SK-N-SH treated with all-trans-retinoic acid at 6 μM for 48 hours (cell line): ENCODE measurements around the gene DEFB125.

Source experiments
- BACH2 ChIP-seq: fragments of 250-450 bp; sonication (Bioruptor Pico); IDR thresholded peaks from 2 replicates; pipeline ENCODE4 v1.9.0; 2021; ENCODE audit warnings: mild to moderate bottlenecking, borderline replicate concordance
- OSR1 ChIP-seq: fragments of 250-450 bp; sonication (Bioruptor Pico); IDR thresholded peaks from 2 replicates; pipeline ENCODE4 v1.8.0; 2022; ENCODE audit warnings: moderate library complexity, mild to moderate bottlenecking, inconsistent platforms
- RARB ChIP-seq: fragments of 250-450 bp; sonication (Bioruptor Pico); IDR thresholded peaks from 2 replicates; pipeline ENCODE4 v1.8.0; 2021; ENCODE audit warnings: mild to moderate bottlenecking, moderate library complexity
- TOX ChIP-seq: fragments of 250-450 bp; sonication (Bioruptor Pico); IDR thresholded peaks from 2 replicates; pipeline ENCODE4 v1.8.0; 2021; ENCODE audit warnings: mild to moderate bottlenecking, moderate library complexity, borderline replicate concordance
- ZC3H10 ChIP-seq: fragments of 250-450 bp; sonication (Bioruptor Pico); IDR thresholded peaks from 2 replicates; pipeline ENCODE4 v1.5.1; 2021; ENCODE audit warnings: mild to moderate bottlenecking, moderate library complexity
- ZFP3 ChIP-seq: fragments of 250-450 bp; sonication (Bioruptor Pico); IDR thresholded peaks from 2 replicates; pipeline ENCODE4 v1.5.0; 2020; ENCODE audit warnings: mild to moderate bottlenecking, moderate library complexity
- ZFP30 ChIP-seq: fragments of 450-650 bp; formaldehyde crosslinking; IDR thresholded peaks from 2 replicates; pipeline ENCODE4 v1.5.0; 2022; ENCODE audit warnings: mild to moderate bottlenecking, moderate library complexity
- ZNF8 ChIP-seq: fragments of 450-650 bp; formaldehyde crosslinking; IDR thresholded peaks from 2 replicates; pipeline ENCODE4 v1.5.0; 2020; ENCODE audit warnings: mild to moderate bottlenecking, moderate library complexity
- TF ChIP-seq, protein P1 (sequence below): fragments of 250-450 bp; sonication (Bioruptor Pico); IDR thresholded peaks from 2 replicates; pipeline ENCODE4 v1.5.0; 2020; ENCODE audit warnings: mild to moderate bottlenecking, moderate library complexity
- TF ChIP-seq, protein P2 (sequence below): fragments of 250-450 bp; sonication (Bioruptor Pico); IDR thresholded peaks from 2 replicates; pipeline ENCODE4 v1.8.0; 2020; ENCODE audit warnings: mild to moderate bottlenecking, moderate library complexity, borderline replicate concordance
- TF ChIP-seq, protein P3 (sequence below): fragments of 250-450 bp; sonication (Bioruptor Pico); IDR thresholded peaks from 2 replicates; pipeline ENCODE4 v1.5.1; 2020; ENCODE audit warnings: low read depth, mild to moderate bottlenecking, moderate library complexity

DNA sequence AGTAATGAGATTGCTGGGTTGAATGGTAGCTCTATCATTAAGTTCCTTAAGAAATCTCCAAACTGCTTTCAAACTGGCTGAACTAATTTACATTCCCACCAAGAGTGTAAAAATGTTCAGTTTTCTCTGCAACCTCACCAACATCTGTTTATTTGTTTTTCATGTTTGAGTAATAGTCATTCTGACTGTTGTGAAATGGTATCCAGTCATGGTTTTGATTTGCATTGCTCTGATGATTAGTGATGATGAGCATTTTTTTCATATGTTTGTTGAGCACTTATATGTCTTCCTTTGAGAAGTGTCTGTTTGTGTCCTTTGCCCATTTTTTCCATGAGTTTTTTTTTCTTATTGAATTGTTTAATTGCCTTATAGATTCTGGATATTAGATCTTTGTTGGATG is 24.9 kb downstream of the DEFB125 start:
- TF ChIP-seq TOX (CRISPR knock-in tag), result no peak
- TF ChIP-seq, protein P1, sequence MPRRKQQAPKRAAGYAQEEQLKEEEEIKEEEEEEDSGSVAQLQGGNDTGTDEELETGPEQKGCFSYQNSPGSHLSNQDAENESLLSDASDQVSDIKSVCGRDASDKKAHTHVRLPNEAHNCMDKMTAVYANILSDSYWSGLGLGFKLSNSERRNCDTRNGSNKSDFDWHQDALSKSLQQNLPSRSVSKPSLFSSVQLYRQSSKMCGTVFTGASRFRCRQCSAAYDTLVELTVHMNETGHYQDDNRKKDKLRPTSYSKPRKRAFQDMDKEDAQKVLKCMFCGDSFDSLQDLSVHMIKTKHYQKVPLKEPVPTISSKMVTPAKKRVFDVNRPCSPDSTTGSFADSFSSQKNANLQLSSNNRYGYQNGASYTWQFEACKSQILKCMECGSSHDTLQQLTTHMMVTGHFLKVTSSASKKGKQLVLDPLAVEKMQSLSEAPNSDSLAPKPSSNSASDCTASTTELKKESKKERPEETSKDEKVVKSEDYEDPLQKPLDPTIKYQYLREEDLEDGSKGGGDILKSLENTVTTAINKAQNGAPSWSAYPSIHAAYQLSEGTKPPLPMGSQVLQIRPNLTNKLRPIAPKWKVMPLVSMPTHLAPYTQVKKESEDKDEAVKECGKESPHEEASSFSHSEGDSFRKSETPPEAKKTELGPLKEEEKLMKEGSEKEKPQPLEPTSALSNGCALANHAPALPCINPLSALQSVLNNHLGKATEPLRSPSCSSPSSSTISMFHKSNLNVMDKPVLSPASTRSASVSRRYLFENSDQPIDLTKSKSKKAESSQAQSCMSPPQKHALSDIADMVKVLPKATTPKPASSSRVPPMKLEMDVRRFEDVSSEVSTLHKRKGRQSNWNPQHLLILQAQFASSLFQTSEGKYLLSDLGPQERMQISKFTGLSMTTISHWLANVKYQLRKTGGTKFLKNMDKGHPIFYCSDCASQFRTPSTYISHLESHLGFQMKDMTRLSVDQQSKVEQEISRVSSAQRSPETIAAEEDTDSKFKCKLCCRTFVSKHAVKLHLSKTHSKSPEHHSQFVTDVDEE (CRISPR knock-in tag), result no peak
- TF ChIP-seq ZNF8 (CRISPR knock-in tag), result no peak
- TF ChIP-seq RARB (CRISPR knock-in tag), result no peak
- TF ChIP-seq BACH2 (CRISPR knock-in tag), result no peak
- TF ChIP-seq, protein P2, sequence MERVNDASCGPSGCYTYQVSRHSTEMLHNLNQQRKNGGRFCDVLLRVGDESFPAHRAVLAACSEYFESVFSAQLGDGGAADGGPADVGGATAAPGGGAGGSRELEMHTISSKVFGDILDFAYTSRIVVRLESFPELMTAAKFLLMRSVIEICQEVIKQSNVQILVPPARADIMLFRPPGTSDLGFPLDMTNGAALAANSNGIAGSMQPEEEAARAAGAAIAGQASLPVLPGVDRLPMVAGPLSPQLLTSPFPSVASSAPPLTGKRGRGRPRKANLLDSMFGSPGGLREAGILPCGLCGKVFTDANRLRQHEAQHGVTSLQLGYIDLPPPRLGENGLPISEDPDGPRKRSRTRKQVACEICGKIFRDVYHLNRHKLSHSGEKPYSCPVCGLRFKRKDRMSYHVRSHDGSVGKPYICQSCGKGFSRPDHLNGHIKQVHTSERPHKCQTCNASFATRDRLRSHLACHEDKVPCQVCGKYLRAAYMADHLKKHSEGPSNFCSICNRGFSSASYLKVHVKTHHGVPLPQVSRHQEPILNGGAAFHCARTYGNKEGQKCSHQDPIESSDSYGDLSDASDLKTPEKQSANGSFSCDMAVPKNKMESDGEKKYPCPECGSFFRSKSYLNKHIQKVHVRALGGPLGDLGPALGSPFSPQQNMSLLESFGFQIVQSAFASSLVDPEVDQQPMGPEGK (CRISPR knock-in tag), result no peak
- TF ChIP-seq ZFP30, result no peak
- no peak for TF ChIP-seq OSR1 (CRISPR knock-in tag)
- TF ChIP-seq ZFP3, result no peak
- TF ChIP-seq ZC3H10 (CRISPR knock-in tag), result no peak
- TF ChIP-seq, protein P3, sequence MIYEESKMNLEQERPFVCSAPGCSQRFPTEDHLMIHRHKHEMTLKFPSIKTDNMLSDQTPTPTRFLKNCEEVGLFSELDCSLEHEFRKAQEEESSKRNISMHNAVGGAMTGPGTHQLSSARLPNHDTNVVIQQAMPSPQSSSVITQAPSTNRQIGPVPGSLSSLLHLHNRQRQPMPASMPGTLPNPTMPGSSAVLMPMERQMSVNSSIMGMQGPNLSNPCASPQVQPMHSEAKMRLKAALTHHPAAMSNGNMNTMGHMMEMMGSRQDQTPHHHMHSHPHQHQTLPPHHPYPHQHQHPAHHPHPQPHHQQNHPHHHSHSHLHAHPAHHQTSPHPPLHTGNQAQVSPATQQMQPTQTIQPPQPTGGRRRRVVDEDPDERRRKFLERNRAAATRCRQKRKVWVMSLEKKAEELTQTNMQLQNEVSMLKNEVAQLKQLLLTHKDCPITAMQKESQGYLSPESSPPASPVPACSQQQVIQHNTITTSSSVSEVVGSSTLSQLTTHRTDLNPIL (CRISPR knock-in tag), result no peak
